ENCODE results near the gene FAHD2B. TPM values are rescaled to one million over a fixed set of nuclear protein-coding genes. Genes with fewer than 3 reads are reported as not detected.

The FAHD2B gene
- total RNA-seq, result 5.3 and 7.8 TPM in 2 replicates

GRCh38 chr2:97094772-97095611 lies at the start of gene FAHD2B:
FAHD2B (minus strand) TSS chr2:97094882; CDS start chr2:97091706, 3,176 bp downstream.

GRCh38 chr2:97113050-97113881 lies 18.6 kb upstream of the FAHD2B start, which contains the start of gene ANKRD36:
ANKRD36 (plus strand) TSS chr2:97113153; CDS start chr2:97113740, 587 bp downstream.

Small RNA genes within 50 kb of the gene (small RNA-seq; reads per million reads assigned to genes)
- not detected for gene AC018892.1
- not detected for gene IGKV1OR2-3
- gene IGKV2OR2-2, result not detected
- not detected for gene RN7SL313P

Other genes with a start within 250 kb of the FAHD2B start
- gene ANKRD39, start 236.9 kb downstream of the FAHD2B start, total RNA-seq, result 5.6 and 8.0 TPM in 2 replicates
- 22.6 and 35.3 TPM in 2 replicates for gene SEMA4C, start 224.8 kb downstream of the FAHD2B start, total RNA-seq
- not detected in 2 replicates for gene FAM178B, start 108.3 kb downstream of the FAHD2B start, total RNA-seq
- gene ANKRD36, start 18.3 kb upstream of the FAHD2B start, total RNA-seq, result 47.0 and 73.3 TPM in 2 replicates

All from vein endothelial cell (primary cell).